A673 (cell line): ENCODE measurements around the gene PLEK. TPM values are rescaled to one million over a fixed set of nuclear protein-coding genes. Genes with fewer than 3 reads are reported as not detected.
"Not testable (repeated sequence)": the region's sequence is repeated elsewhere in the genome, so short reads cannot be mapped to it uniquely, and the experiment has no call there.

Source experiments
- BruUV-seq: library from RNA; stranded (reverse); fragments of 400-500 nt; replicated peaks from 2 replicates; lab custom pipeline; 2021; lab: Mats Ljungman, UMichigan
- CTCF ChIA-PET: fragments of 300-600 bp; sonication (Branson Sonifier 250); formaldehyde crosslinking; loops from one replicate; lab custom pipeline; 2022; ENCODE audit warnings: antibody characterized with exemption; lab: Charles Lee
- POLR2A ChIA-PET: fragments of 300-600 bp; sonication (Branson Sonifier 250); formaldehyde crosslinking; loops from one replicate; lab custom pipeline; 2022; ENCODE audit warnings: antibody characterized with exemption; ENCODE audit not compliant: low non-redundant PET; lab: Charles Lee
- DNase-seq: peaks from one replicate; pipeline ENCODE4 v3.0.0-alpha.2; 2015; ENCODE audit warnings: low spot score
- H3K27ac ChIP-seq: fragments of 200-600 bp; sonication (generic); 2 replicates; pipeline ENCODE4 v1.5.1; 2016; ENCODE audit warnings: mixed run types, low read depth, mild to moderate bottlenecking, mixed read lengths, antibody characterized with exemption, low read length; ENCODE audit not compliant: poor library complexity, severe bottlenecking
- H3K27me3 ChIP-seq: fragments of 200-600 bp; sonication (generic); replicated peaks from 2 replicates; pipeline ENCODE4 v1.6.1; 2017; ENCODE audit warnings: mixed run types, low read depth, mild to moderate bottlenecking, mixed read lengths, antibody characterized with exemption, low read length; ENCODE audit not compliant: insufficient read depth, poor library complexity
- H3K36me3 ChIP-seq: fragments of 200-600 bp; sonication (generic); 2 replicates; pipeline ENCODE4 v1.6.1; 2016; ENCODE audit warnings: mixed run types, mild to moderate bottlenecking, mixed read lengths, antibody characterized with exemption, low read length; ENCODE audit not compliant: insufficient read depth, poor library complexity, severe bottlenecking
- H3K4me1 ChIP-seq: fragments of 200-600 bp; sonication (generic); 2 replicates; pipeline ENCODE4 v1.6.1; 2017; ENCODE audit warnings: mixed run types, mild to moderate bottlenecking, mixed read lengths, antibody characterized with exemption, low read length; ENCODE audit not compliant: insufficient read depth, poor library complexity, severe bottlenecking
- H3K4me3 ChIP-seq: fragments of 200-600 bp; sonication (generic); 2 replicates; pipeline ENCODE4 v1.5.1; 2016; ENCODE audit warnings: low read depth, mixed run types, mild to moderate bottlenecking, mixed read lengths, low read length; ENCODE audit not compliant: poor library complexity, severe bottlenecking
- H3K9me3 ChIP-seq: fragments of 200-600 bp; sonication (generic); 2 replicates; pipeline ENCODE4 v1.6.1; 2016; ENCODE audit warnings: mixed run types, low read depth, mild to moderate bottlenecking, mixed read lengths, antibody characterized with exemption, low read length; ENCODE audit not compliant: poor library complexity, severe bottlenecking
- EZH2 ChIP-seq: fragments of 200-600 bp; sonication (generic); IDR thresholded peaks from 2 replicates; pipeline ENCODE4 v1.6.1; 2017; ENCODE audit warnings: borderline replicate concordance, low read depth, mild to moderate bottlenecking, mixed read lengths, antibody characterized with exemption, low read length; ENCODE audit not compliant: poor library complexity, severe bottlenecking
- intact Hi-C: fragments of 100-400 bp; cut with micrococcal nuclease; formaldehyde crosslinking; loops from one replicate; pipeline ENCODE4 v1.10.0; 2022; ENCODE audit not compliant: unreplicated experiment
- total RNA-seq: library from RNA; stranded (reverse); gene quantifications from 2 replicates; pipeline ENCODE4 v1.2.3, GENCODE V29; 2021
- TF ChIP-seq, protein P1 (sequence below): fragments of 300-800, 200-600 bp; sonication (generic); conservative IDR thresholded peaks from 2 replicates; pipeline ENCODE4 v1.5.1; 2017; ENCODE audit warnings: low read depth, mild to moderate bottlenecking, antibody characterized with exemption, low read length, moderate library complexity, mixed read lengths

PLEK gene
- total RNA-seq, 1 experiment from 2014 or later = not detected

DNA sequence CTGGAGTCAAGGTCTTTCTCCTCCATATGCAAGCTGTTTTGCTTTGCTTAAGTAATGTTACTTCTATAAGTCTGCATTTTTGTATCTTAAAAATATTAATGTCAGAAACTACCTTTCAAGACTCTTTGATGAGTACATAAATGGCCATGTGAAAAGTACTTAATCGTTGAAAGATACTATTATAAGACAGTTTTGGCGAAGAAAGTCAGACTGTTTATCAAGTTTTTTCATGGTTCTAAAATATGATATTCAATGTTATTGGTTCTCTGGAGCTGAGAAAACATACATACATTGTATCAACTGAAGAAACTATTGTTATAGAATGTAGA, 76.9 kb downstream of the PLEK start:
- POLR2A ChIA-PET = no interaction called here
- H3K9me3 ChIP-seq = no peaks in the 10 kb centered on the region
- intact Hi-C loops = loop anchor here (1.0 to 5.0 kb wide), 3 partner anchors 80 to 320 kb away; no protein-coding TSS in a partner anchor
- BruUV-seq = no TSS peak
- no peaks in the 10 kb centered on the region for H3K27me3 ChIP-seq
- no peak overlapping the region for H3K27ac ChIP-seq
- H3K4me1 ChIP-seq = no peaks in the 10 kb centered on the region
- no peak for DNase-seq
- no peak for TF ChIP-seq EZH2
- TF ChIP-seq, protein P1, sequence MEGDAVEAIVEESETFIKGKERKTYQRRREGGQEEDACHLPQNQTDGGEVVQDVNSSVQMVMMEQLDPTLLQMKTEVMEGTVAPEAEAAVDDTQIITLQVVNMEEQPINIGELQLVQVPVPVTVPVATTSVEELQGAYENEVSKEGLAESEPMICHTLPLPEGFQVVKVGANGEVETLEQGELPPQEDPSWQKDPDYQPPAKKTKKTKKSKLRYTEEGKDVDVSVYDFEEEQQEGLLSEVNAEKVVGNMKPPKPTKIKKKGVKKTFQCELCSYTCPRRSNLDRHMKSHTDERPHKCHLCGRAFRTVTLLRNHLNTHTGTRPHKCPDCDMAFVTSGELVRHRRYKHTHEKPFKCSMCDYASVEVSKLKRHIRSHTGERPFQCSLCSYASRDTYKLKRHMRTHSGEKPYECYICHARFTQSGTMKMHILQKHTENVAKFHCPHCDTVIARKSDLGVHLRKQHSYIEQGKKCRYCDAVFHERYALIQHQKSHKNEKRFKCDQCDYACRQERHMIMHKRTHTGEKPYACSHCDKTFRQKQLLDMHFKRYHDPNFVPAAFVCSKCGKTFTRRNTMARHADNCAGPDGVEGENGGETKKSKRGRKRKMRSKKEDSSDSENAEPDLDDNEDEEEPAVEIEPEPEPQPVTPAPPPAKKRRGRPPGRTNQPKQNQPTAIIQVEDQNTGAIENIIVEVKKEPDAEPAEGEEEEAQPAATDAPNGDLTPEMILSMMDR = no peak
- H3K4me3 ChIP-seq = no peak overlapping the region
- H3K36me3 ChIP-seq = no peaks in the 10 kb centered on the region
- CTCF ChIA-PET = interaction anchor here (0.7 to 1.3 kb wide), 4 partner anchors 73 to 1123 kb away, joined by 3 to 20 read pairs (median 3); no protein-coding TSS in a partner anchor

DNA sequence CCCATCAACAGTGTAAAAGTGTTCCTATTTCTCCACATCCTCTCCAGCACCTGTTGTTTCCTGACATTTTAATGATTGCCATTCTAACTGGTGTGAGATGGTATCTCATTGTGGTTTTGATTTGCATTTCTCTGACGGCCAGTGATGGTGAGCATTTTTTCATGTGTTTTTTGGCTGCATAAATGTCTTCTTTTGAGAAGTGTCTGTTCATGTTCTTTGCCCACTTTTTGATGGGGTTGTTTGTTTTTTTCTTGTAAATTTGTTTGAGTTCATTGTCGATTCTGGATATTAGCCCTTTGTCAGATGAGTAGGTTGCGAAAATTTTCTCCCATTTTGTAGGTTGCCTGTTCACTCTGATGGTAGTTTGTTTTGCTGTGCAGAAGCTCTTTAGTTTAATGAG, 81.3 kb downstream of the PLEK start:
- H3K27ac ChIP-seq, intact Hi-C loops, H3K4me1 ChIP-seq, CTCF ChIA-PET, H3K36me3 ChIP-seq, H3K4me3 ChIP-seq, POLR2A ChIA-PET, BruUV-seq, H3K27me3 ChIP-seq, H3K9me3 ChIP-seq, DNase-seq: not testable (repeated sequence)

Other genes with a start within 250 kb of the PLEK start
- 37.1 and 46.0 TPM in 2 replicates for gene PNO1, start 207.4 kb upstream of the PLEK start, total RNA-seq
- gene PPP3R1, start 112.8 kb upstream of the PLEK start, total RNA-seq = 83.8 and 86.0 TPM in 2 replicates
- 18.4 and 22.2 TPM in 2 replicates for gene CNRIP1, start 45.3 kb upstream of the PLEK start, total RNA-seq
- 2.0 and 2.6 TPM in 2 replicates for gene FBXO48, start 102.0 kb downstream of the PLEK start, total RNA-seq
- 5.5 and 6.4 TPM in 2 replicates for gene APLF, start 102.3 kb downstream of the PLEK start, total RNA-seq